ENCODE data around the gene PXMP2.

DNA sequence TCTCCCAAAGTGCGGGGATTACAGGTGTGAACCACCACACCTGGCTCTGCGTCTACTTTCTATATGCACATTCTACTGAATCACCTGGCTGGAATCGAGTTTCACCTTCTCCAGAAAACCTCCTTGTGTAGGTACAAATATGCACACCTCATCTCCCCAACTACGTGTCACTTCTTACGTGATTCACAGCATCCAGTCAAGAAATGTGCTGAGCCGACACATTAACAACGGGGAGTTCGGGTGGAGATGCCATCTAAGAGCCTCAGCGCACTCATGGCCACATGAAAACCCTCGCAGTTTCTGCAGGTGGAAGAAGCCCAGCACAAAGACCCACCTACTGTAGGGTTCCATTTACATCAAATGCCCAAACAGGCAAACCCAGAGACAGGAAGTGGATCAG, 39.5 kb upstream of the PXMP2 start:
- TF ChIP-seq, protein P1, sequence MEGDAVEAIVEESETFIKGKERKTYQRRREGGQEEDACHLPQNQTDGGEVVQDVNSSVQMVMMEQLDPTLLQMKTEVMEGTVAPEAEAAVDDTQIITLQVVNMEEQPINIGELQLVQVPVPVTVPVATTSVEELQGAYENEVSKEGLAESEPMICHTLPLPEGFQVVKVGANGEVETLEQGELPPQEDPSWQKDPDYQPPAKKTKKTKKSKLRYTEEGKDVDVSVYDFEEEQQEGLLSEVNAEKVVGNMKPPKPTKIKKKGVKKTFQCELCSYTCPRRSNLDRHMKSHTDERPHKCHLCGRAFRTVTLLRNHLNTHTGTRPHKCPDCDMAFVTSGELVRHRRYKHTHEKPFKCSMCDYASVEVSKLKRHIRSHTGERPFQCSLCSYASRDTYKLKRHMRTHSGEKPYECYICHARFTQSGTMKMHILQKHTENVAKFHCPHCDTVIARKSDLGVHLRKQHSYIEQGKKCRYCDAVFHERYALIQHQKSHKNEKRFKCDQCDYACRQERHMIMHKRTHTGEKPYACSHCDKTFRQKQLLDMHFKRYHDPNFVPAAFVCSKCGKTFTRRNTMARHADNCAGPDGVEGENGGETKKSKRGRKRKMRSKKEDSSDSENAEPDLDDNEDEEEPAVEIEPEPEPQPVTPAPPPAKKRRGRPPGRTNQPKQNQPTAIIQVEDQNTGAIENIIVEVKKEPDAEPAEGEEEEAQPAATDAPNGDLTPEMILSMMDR (IDR thresholded peaks at IDR 0.05), result no peak
- TF ChIP-seq POLR2A (IDR thresholded peaks at IDR 0.05), result no peak

All from heart left ventricle (tissue), 13 donors.